Superior temporal gyrus (tissue), 1 donor: Measurements from ENCODE around the gene DENND1A.
A peak's percentile ranks its signal among the peaks of the same experiment; 100 is the strongest.

Source experiments
- DNase-seq: peaks from one replicate; pipeline ENCODE4 v3.0.0-alpha.2; 2016; ENCODE audit errors: extremely low spot score

DENND1A gene

DNA sequence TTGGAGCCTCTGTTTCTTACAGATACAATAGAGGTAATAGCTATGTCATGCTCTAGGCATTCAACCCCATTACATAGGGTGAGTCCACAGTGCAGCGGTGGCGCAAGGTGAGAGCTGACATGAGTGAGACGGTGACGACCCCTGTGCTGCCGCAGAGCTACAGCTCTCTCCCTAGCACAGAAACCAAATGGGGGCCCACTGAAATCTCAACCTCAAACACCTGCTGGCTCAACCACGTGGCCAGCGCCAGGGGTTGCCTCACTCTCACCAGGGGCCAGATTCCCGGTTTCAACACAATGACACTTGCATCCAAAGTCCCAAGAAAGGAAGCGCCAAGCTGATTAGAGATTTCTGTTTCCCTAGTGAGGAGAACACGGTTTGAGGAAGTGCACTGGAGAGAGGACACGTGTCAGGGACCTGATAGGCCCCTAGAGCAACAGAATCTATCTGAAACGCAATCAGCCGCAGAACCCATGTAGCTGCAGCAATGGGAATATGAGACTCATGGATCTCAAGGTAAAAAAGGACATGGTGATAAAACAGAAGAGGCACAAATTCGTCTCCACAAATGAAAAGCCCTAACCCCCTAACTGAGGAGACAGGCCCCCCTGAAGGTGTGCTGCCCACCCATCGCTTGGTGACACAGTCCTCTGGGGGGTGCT is 459.7 kb downstream of the DENND1A start:
- DNase-seq: no peak

- DNase-seq: peak; percentile 19
Observed at GRCh38 chr9:123469282-123469681, 460.6 kb downstream of the DENND1A start.

- DNase-seq: no peak
Observed at GRCh38 chr9:123468541-123468940, 461.4 kb downstream of the DENND1A start.

DNA sequence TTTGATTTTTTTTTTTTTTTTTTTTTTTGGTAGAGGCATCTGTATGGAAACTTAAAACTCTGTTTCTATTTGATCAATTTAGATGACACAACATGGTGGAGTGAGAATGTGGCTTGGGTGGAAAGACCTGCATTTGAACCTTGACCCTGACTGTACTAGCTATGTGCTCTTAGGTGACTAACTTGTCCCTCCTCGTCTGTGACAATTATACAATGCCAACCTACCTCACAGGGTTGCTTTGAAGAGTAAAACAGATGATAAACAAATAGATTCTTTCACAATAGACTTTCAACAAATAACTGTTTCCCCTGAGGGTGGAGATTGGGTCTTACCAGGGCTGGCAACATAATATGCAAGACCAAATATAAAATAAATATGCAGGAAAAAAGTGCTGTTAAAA is 464.6 kb downstream of the DENND1A start:
- no peak for DNase-seq

GRCh38 chr9:123460091-123460490 is 469.8 kb downstream of the DENND1A start:
- DNase-seq: no peak

GRCh38 chr9:123457583-123457982 is 472.3 kb downstream of the DENND1A start:
- no peak for DNase-seq

DNA sequence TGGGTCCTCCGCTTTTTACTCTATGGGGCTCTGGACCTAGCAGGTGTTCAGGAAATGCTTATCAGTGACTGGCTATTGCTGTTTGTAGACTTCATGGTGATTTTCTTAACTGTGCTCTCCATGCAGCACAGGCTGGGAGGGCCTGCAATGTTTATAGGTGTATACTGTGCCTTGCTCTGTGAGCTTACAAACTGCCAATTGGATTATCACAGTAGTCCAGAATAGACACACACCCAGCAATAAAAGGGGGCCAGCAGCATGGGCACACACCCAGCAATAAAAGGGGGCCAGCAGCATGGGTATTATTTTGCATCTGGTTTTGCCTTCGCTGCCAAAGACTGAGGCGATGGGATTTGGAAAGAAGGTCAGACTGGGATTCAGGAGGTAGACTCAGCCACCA is 473.9 kb downstream of the DENND1A start:
- DNase-seq: no peak

DNA sequence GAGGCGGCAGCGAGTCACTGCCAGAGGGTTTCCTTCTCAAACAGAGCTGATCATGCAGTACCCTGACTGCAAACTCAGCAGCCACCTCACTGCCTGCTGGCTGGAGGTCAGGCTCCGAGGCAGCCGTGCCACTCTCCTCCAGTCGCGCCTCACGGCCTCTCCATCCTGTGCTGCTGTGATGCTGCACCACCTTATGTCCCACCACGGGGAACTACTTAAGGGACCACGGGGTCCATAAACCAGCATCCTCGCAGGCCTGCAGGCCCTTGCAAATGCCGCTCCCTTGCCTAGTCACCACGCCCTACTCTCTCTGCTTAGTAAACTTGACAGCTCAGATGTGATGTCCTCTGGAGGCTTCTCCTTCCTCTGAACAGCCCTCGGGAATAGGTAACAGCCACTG is 474.7 kb downstream of the DENND1A start:
- no peak for DNase-seq

DNA sequence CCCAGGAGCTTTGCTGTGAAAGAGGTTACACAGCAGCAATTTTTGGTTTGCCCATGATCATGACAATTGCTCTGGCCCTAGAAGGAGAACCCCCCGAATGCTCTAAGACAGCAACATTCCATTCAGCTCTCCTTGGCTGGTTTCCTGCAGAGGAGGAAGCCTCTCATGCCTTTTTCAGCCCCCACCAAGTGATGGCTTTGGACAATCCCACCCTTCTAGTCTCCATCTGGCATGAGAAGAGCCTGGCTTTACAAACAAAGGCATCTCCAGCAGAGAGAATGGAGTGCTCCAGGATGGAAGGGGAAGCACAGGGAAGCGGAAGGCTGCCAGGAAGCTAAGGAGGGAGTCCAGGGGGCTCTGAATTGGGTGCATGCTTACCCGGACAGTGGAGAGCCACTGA is 475.6 kb downstream of the DENND1A start:
- DNase-seq: no peak

GRCh38 chr9:123453831-123454321 is 476.1 kb downstream of the DENND1A start:
- peak; percentile 92 for DNase-seq

DNA sequence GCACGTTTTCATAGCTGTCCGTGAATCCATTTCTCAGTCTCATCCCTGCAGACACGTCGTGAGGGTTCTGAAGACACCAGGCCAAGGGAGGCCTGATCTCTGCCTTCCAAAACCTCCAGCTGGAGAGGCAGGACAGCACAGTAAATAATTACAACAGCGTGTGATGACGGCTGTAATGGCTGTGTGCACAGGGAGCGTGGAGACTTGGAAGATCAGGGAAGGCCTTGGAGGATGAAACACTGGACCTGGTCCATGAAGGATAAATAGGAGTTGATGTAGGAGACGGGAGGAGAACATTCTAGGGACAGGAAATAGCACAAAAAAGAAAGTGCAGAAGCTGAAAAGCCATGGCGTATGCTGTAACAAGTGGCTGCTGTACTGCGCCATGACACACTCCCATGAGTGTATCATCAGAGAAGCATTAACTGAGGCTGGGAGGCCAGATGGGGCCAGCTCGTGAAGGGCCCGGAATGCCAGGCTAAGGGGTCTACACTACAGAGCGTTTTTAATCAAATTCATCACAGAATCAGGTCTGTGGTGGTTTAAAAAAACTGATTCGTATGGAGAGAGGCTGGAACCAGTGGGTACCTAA is 476.8 kb downstream of the DENND1A start:
- DNase-seq: no peak

DNA sequence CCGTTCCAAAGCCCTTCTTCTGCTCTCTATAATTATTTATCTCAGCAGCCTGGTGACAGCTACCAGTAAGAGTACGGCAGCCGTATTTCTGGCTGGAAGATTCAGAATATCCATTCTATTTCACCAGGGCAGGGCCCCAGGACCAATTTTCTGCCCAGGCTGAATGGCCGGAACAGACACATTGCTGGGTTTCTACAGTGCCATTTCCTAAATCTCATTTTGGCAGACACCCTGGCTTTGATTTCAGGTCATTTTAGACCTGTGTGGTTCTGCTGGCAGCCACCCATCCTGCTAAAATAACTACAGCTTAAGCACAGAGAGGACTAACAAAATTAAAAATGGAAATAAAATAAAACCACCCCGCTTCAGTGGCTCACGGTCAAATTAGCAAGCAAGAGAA is 478.9 kb downstream of the DENND1A start:
- DNase-seq: peak; percentile 42

DNA sequence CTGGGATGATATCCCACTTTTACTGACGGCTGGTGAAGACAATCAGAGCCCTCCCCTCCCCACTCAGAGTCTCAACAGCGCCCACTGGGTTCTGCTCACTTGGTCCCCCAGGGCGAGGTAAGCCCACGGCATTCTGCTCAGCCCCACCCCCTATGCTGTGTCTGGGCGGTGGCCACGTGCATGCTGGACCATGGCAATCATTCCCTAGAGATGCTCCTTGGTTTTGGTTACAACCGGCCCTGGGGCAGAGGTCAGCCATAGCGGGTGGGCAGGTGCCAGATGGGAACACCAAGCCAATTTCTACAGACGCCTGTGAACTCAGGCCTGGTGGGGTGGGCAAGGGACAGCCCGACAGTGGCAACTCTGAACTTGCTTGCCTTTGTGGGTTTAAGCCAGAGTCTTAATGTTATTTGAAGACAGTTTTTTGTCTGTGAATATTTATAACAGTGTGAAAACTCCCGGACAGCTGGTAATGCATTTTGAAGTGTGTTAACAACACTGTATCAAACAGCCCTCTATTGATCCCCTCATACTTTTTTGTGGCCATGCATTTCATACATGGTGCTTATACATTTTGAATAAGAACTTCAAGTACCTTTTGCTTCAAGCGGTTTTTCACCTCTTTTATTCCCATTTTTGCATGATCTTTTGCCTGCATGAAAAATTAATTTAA is 479.7 kb downstream of the DENND1A start:
- DNase-seq: no peak

DNA sequence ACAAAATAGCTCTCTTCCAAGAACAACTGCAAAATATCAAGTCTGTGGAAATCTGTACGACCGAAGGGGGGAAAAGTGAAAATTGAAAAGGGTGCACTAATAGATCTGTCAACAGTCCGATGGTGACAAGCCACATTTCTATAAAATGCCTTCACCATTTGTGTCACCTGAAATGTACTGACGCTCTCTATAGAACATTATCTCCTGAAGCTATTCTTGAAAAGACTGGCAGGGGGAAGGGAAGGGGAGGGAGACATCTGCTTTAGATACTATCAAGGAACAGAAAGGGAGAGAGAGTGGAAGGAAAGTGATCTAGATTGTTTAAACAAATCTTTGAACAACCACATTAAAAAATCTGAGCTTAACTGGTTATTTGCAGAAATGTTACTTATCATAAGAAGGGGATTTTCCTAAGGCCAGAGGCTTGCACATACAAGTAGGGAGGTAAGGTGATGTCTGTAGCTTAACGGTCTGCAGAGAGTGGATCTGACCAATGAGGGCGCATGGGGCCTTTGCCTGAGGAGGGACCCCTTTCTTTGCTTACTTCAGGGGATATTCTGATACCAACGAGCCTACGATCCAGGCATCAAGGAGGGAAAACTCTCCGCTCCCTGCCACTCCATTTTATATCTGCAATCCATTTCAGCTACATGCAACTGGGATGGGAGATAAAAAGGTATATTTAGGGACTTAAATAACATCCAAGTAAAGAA is 481.8 kb downstream of the DENND1A start:
- no peak for DNase-seq

GRCh38 chr9:123445981-123446610 is 483.8 kb downstream of the DENND1A start:
- DNase-seq: peak; percentile 26

DNA sequence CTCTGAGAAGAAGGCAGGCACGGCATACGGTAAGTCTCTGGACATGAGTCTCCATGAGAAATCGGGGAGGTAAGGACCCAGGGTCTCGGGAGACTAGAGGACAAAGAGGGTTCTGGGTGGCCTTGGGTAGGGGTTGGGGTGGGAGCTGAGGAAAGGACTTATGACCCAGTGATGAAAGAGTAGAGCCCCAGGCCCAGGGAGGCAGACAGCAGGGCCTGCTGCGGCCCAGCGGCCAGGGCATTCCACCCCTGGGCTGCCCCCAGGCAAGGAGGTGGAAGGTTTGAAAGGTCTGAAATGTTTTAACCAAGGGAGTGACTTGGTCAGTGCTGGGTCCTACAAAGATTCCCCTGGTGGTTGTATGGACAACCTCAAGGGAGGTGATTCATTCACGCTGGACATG is 484.8 kb downstream of the DENND1A start:
- no peak for DNase-seq

DNA sequence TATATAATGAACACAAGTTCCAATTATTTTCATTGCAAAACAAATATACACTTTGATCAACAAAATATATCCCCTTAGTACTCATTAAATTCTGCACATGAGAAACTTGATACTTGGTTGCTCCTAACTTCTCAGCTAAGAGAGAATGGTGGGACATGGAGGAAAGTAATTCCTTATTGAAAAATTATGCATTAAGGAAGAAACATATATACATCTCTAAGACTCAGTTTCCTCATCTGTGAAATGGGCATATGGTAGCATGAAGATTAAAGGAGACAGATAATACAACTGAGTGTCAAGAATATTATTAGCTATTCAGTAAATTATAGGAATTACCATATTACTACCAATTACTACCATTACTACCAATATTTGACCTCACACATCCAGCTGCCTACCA is 488.2 kb downstream of the DENND1A start:
- DNase-seq: no peak

- DNase-seq: no peak
Observed at GRCh38 chr9:123440256-123440655, 489.7 kb downstream of the DENND1A start.

DNA sequence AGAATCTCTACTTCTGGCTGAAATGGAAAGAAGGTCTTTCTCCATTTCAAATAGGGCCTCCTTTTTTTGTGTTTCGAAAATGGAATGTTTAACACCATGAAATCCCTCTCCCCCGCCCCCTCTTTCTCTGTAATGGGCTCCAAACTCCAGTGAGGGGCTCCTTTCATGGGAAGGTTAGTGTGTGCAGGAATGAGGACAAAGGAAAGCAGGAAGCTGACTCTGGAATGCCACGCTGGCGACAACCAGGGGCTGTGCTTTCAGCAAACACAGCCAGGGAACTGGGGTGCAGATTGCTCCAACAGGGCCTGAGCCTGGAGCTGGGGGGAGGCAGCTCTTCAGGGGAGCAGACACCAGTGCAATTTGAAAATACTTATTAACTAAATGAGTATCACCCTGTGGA is 491.1 kb downstream of the DENND1A start:
- no peak for DNase-seq

- peak; percentile 19 for DNase-seq
Observed at GRCh38 chr9:123438321-123438720, 491.6 kb downstream of the DENND1A start.

DNA sequence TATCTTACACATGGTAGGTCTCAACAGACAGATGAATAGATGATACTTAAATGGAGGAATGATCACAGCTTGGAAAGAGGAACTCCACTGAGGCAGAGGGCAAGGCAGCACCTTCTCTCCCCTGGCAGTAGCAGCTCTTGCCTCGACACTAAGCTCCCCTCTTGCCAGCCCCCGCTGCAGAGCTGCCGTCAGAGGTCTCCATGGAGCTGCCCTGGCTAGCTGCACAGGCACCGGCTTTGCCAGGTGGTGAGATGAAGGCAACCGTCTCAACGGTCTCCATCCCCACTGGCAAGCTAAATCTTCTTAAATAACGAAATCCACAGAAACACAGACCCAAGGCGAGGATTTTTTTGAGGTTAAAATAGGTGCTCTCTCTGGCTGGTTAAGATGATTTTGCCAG is 492.7 kb downstream of the DENND1A start:
- DNase-seq: no peak

GRCh38 chr9:123435471-123435870 is 494.5 kb downstream of the DENND1A start:
- DNase-seq: no peak
